Measurements from ENCODE around the gene SORD. TPM values are rescaled to one million over a fixed set of nuclear protein-coding genes. Genes with fewer than 3 reads are reported as not detected.
"Not testable (repeated sequence)": the region's sequence is repeated elsewhere in the genome, so short reads cannot be mapped to it uniquely, and the experiment has no call there.

The SORD gene
- polyA plus RNA-seq, 1 donor: 41.2 TPM

DNA sequence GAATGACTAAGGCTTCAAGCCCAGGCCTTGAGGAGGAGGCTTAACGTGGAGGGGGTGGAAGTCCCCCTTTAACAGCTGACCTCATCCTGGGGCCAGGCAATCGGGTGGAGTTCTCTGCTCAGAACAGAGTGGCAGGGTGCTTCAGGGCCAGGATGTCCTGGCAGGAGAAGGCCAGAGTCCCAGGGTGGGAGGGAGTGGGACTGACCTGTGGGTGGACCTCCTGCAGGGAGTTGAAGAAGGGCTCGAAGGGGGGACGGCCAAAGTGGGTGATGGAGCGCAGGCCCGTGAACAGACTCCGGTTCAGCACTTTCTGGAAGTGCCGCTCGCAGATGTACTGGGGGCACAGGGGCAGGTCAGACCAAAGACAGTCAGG is 71.3 kb downstream of the SORD start:
- DNase-seq: no peak

DNA sequence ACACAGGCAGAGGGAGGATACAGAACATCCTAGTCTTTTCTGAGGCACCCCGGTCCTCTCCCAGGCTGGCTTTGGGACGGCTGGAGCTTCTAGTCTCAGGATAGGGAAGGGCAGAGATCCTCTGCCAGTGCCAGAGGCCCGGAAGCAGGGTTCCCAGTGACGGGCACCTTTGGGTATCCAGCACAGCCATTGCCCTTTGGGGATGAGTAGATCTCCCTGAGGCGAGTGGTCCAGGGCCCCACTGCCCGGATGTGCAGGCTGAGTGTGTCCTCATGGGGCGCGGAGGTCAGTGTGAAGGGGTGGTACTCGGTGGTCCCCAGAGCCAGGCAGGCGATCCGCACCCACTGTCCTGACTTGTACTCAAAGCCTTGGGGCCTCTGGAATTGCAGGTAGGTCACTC is 72.7 kb downstream of the SORD start:
- DNase-seq: no peak

DNA sequence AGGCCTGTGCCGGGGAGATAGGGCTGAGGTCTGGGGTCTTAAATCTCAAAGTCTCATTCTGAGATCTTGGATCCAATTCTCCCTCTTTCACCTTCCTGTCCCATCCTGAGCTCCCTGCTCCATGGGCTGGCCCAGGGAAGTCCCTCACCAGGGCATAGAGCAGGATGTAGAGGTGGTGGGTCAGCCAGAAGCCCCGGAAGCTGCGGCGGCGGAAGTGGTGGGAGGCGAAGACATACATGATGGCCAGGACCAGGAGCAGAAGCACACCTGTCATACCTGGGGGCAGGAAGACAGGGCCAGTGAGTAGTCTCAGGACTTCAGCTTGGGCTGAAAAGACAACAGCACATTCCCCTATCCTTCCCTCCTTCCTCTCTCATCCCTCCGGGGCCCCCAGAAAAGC is 74.5 kb downstream of the SORD start:
- DNase-seq: no peak

DNA sequence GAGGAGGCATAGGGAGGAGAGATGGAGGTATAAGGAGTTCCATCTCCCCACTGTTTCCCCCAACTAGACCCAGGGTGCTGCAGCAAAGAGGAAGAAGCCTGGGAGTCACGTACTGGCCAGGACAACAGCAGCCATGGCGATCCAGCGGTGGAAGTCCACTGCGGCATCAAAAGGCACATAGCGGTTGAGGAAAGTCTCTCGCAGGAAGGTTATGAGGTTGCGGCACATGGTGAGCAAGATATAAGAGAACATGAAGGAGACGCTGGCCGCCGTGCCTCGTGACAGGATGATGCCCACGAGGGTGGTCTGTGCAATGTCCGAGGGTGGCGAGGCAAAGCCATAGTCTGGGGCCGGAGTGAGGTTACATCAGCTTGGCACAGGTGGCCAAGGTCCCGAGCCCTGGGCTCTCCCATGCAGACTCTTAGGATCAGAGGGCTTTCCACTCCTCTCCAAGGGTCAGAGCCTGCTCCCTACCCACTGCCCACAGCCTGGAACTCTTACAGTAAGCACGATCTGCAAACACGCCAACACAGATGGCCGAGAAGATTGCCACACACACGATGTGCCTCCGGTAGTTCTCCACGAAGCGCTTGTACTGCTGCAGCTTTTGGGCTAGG is 76.7 kb downstream of the SORD start:
- DNase-seq: no peak

DNA sequence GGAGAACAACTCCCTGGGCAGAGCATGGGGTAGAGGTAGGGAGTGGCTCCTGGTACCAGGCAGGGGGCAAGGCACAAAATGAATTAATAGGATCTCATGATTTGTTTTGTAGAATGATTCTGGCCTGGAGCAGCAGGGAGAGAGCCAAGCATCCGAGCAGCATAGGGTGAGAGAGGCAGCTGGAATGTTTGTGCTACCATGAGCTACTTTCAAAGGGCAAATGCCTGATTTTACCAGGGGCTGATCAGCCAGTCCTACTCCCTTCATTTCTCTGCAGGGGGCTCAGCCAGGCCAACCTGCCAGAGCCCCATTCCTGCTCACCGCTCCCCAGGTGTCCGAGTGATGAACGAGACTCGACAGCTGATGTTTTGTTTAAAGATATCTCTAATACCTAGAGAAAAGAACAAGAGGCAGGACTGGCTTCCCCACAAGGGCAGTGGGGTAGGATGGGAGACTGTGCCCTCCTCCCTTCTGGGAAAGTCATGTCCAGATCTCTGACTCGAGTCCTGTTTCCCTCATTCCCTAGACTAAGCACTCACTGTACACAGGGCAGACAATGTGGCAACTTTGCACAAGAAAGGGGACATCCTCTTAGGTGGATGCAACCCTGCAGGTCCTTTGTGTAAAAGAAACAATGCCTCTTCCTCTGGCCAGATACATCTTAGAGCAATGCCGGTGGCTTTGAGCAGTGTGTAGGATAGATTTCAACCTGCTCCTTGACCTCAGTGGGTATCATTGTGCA is 78.1 kb downstream of the SORD start:
- no peak for DNase-seq

DNA sequence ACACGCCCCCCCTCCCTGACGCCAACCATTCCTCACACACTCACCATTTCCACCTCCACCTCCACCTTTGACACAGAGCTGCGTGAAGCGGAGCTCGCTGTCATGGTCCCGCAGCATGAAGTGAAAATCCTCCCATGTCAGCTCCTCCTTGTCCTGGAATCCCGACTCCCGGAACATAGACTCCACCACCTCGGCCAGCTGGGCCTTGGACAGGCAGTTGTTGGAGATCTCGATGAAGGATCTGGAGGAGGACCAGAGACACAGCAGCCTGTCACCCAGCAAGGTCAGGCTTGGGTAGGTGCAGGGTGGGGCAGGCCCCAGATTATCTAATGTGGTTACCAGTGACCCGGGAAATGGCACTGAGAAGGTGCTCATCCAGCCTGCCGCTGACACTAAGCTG is 78.8 kb downstream of the SORD start:
- no peak for DNase-seq

DNA sequence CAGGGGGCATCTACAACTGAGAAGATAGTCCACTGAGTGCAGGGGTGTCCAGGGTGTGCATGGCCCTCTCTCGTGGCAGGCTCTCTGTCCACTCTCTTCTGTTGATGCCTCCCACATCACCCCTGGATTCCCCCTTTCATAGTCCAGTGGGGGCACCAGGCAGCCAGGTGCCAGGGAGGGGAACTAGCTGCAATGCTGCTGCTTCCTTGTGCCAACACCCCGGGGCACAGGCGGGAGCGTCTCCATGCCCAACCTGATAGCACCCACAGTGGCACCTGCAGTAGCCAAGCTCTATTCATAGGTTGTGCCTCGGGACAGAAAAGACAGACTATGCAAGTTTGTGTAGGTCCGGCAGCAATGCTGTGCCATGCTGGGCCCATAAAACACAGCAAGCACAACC is 79.2 kb downstream of the SORD start:
- DNase-seq: no peak

DNA sequence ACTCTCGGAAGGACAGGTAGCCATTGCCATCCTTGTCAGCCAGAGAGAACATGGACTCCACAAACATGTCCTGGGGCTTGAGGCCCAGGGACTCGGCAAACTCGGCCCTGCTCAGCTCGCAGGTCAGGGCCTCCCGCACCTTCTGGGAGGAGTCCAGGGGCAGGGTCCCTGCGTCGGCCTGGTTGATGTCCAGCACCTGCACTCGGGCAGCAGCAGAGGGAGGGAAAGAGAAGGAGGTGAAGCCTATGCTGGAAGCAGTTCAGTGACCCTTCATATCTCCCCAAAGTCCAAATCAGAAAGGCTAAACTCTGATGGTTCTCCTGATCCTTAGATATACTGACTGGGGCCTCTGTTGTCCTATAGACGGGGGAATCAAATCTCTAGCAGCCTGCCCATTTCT is 81.2 kb downstream of the SORD start:
- not testable (repeated sequence) for DNase-seq

DNA sequence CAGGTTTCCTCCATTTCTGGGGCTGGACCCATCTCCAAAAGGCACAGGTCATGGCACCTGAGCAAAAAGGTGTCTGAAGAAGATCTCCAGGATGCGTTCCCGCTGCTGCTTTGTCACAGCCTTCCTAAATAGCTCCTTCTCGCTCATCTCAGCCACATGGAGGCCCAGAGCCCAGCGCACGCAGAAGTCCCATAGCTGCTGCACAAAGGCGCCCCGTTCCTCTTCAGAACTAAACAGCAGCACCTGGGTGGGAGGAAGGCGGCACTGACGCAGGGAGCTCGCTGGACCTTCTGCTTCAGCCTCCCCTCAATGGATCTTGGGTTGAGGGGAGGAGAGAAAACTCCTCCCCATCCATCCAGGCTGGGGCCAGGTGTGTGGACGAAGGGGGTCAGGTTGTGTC is 82.6 kb downstream of the SORD start:
- no peak for DNase-seq

DNA sequence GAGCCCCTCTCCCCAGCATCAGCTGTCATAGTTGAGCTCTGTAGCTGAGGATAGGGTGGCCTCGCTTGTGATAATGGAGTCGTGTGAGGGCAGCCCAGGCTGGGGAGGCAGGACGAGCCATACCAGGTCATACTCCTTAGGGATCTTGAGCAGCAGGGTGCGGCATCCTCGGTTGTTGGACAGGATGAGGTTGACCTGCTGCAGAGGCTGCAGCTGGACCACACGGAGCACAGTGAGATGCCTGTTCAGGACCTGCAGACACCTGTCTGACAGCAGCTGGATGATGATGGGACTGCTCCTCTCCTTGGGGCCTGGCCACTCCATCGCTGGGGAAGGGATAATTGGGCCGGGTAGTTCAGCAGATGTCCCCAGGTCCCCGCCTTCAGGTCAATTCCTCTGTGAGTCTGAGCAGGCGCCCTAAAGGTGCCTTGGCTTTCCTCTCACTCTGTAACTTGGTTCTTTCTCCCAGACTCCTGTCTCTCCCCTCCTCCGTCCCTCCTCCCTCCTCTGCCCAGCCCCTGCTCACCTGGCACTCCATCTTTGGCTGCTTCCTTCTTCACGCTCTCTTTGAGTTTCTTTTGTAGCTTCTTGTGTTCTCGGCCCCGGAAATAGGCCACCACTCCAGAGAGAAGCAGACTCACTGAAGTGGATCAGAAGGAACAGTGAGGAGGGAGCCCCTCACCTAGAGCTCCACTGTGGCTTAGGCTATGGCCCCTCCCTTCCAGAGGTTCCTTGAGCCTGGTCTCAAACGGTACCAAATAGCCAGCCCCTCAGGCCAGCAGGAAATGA is 83.2 kb downstream of the SORD start:
- no peak for DNase-seq

DNA sequence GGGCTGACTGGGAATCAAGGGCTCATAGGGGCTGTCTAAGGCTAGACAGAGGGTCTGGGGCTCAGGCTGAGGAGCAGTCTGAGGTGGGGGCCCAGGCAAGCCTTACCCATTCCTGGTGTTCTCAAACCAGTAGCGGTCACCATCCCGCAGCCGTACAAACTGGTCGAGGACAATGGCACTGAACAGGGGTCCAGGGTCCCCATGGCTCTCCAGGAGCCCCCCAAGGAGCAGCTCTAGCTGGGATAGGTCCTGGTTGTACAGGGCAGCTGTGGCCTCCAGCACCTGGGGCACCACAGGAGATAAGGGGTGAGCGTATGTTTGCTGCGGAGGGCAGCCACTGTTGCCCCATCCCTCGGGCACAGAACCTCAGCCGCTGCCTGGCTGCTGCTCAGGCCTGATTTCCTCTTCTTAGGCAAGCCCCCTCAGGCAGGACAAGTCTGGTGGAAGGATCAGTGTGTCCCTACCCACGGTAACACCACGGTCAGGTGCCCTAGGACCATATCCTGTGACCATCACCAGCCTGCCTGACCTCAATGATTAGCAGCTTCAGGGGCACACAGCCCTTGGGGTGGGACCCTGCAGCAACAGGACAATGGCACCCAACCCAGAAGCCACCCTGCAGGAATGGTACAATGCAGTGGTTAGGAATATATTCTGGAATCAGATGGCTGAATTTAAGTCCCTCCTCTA is 85.1 kb downstream of the SORD start:
- DNase-seq: no peak

DNA sequence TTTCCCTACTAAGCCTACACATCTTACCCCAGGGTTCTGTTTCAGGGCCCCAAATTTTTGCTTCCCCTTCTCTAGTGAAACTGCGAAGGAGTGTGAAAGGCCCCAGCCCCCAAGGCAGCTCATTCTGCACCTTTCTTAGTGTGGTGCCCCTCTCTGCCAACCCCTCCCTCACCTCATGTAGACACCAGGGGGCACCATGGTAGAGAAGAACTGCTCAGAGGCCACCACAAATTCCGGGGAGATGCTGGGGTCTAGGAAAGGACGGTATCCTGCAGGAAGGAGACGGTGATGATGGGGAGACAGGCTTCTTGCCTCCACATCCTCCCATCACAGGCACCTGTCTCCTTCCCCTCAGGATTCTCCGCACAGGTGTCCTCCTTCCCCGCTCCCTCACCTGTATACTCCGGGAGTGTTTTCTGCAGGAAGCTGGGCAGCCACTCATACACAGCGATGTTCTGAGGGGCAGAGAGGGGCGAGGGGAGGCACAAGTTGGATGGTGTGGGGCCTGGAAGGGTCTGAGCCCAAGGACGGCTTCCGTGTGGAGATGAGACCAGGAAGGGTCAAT is 87.3 kb downstream of the SORD start:
- DNase-seq: no peak

DNA sequence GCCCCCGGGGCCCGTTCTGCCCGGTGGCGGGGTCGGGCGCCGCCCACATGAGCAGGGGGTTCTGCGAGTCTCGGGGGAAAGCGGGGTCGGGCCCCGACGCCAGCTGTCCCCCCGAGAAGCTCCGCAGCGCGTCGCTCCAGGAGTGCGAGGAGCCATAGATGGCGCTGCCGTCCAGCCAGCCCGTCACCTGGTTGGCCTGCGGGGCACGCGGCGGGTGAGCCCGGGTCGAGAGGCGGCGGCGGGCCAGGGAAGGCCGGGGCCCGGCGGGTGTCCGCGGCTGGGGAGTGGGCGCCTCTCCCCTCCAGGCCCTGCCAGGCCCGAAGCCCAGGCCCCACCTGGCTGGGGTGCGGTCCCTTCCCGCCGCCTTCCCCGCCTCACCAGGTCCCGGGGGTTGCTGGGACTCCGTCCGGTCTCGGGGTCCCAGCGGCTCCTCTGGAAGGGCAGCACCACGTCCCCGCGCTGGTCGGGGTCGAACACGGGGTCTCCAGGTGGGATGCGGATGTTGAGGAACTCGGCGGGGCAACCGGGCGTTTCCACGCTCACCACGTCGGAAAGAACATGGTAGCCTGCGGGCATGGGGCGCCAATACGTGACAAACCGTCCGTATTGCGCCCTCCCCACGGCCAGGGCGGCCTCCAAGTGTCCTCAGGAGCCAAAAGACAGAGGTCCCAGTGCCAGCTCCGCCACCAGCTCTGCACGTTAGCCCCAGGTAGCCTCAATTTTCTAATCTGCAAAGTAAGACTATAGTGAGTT is 88.6 kb downstream of the SORD start:
- no peak for DNase-seq

DNA sequence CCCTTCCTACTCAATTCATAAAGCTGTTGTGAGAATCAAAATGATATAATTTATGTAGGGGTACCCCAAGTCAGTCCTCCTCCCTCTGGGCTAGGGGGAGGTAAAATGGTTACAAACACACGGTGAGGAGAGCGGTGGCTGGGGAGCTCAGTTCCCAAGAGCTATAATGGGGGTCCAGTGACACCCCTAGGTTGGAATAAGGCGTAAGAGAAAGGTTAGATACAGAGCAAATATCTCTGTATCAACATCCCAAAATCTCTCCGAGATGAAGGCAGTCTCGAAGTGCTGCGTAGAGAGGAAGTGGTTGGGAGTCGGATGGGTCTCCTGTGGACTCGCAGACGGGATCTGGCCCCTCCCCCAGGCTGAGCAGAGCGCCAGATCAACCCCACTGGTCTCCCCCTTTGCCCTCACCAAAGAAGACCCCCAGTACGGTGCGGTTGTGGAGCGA is 89.2 kb downstream of the SORD start:
- DNase-seq: no peak

DNA sequence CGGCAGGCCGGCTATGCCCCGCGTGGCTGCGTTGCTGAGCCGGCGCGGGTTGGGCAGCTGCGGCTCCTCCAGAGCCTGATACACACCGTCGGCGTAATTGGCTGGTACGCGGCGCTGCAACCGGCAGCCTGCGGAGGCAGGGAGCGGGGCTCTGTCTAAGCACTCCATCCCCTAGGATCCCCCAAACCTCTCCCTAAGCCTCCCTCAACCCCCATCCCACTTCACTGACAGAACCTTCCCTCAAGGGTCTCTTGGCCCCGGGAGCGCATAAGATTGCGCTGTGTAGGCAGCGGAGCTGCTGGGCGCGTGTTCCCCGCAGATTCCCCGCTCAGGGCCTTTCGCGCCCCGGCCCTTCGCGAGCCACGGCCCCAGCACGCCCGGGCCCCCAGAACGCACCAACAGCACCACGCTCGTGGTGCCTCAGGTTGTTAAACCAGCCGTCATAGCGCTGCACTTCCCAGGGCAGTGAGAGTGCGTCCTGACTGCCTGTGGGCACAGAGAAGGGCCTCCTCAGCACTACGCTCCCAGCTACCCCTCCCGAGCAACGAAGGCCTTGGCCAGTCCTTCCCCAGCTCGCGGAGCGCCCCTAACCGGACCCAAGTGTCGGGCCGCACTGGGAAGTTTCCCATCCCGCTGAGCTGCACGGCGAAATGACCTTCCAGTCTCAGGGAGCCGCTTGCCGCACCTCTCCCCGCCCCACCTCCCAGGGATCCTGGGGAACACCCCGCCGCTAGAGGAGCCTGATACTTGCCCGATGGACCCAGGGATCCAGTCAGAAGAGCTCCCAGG is 89.8 kb downstream of the SORD start:
- DNase-seq: no peak

DNA sequence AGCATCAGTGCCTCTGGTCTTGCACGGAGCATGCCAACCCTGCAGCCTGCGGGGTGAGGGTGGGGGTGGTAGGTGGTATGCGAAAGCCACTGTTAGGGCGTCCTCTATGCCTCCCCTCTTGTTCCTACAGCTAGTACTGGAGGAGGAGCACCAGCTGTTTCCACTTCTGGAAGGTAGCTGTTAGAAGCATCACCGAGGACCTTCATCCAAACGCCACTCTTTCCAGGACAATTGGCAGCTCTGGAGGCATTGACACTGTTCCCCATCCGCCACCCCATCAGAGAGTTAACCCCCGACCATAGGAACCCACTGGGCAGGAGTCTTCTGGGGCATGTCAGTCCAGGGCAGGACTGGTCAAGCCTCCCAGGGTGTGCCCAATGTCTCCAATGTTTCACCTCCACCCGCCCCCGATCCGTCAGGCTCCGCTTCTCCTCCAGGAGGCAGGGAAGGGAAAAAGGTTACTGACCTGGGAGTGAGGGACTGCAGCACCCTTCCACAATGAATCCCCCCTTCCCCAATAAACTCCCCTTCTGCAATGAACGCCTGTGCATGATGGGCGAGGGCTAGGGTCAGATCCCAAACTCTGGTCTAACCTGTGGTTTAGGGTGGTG is 90.5 kb downstream of the SORD start:
- no peak for DNase-seq

DNA sequence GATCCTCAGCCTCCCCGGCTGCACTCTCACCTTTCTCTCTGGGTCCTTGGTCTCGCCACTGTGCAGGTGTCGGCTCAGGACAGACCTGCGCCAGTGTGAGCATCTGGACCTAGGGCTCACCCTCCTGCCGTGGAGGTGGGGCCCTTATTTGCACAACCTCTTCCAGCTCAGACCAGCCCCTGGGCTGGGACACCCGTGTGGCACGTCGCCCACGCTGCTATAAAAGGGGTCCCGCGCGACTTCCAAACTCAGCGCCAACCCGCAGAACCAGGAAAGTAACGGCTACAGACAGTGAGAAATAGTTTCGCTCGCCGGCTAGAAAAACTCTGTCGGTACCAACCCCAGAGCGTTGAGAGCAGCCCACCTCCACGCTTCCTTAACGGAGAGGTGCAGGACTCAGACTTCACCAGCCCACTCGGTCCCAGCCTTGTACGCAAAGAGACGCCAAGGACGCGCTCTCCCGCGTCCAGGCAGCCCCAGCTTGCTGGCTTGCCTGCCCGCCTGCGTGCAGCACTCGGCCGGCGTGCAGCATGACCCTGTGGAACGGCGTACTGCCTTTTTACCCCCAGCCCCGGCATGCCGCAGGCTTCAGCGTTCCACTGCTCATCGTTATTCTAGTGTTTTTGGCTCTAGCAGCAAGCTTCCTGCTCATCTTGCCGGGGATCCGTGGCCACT is 91.2 kb downstream of the SORD start, which contains the start of the genes DUOX2 and DUOXA2:
TSS of gene DUOX2 (minus strand) at position 97 of the 675 bp plus-strand sequence. CDS start 761 bp downstream, outside the sequence.
TSS of gene DUOXA2 (plus strand) at position 251 of the 675 bp plus-strand sequence. CDS start at position 531, 280 bp downstream.
- no peak for DNase-seq

DNA sequence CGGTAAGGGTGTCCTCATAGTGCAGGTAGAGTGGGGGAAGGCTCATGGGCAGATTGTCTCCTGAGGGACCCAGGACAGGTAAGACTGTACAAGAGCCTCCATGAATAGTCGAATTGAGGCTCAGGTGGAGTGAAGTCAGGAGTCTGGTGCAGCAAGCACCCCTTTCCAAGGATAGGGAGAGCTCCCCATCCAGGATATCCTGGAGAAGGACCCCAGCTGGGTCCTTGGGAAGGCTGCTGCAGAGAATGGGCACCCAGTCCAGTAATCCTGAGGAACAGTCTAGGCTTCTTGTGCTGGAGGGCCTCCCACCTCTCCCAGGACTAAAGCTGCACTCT is 91.7 kb downstream of the SORD start:
- no peak for DNase-seq

DNA sequence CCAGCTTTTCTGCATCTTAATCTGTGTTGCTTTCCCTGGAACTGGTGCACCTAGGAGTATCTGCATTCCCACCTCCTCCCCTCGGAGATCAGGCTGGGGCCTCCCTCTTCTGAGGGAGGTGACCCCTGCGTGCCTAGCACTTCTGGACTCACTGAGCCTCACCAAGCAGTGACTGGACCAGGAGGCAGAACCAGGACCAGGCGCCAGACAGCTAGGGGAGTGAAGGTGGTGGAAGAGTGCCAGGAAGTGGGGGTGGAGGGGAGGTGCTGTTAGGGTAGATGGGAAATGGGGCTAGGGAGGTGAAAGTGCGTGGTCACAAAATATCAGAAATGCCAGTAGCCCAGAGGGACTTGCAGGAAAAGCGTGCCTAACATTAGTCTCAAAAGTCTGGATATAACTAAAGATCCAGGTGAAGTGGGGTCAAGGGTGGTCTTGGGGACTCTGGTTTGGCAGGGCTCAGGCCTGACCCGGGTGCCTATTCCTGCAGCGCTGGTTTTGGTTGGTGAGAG is 92.4 kb downstream of the SORD start:
- no peak for DNase-seq
